HG03064 (cell line): ENCODE measurements around the gene CCDC121.
"Not testable (repeated sequence)": the region's sequence is repeated elsewhere in the genome, so short reads cannot be mapped to it uniquely, and the experiment has no call there.

Source experiments
- ATAC-seq: cut with Tn5 transposase; IDR thresholded peaks from one replicate; pipeline ENCODE4 v1.9.1; 2021; ENCODE audit warnings: low read depth; ENCODE audit not compliant: unreplicated experiment

CCDC121 gene

GRCh38 chr2:27638037-27638637 lies 9.3 kb upstream of the CCDC121 start:
- no peak for ATAC-seq

- no peak for ATAC-seq
Measured at GRCh38 chr2:27636766-27637165, 8.0 kb upstream of the CCDC121 start.

- no peak for ATAC-seq
Measured at GRCh38 chr2:27634291-27634690, 5.5 kb upstream of the CCDC121 start.

GRCh38 chr2:27630257-27630656 lies 1.4 kb upstream of the CCDC121 start:
- ATAC-seq: not testable (repeated sequence)

GRCh38 chr2:27627963-27628766 lies 647 bp downstream of the CCDC121 start:
- peak; percentile 14 for ATAC-seq

GRCh38 chr2:27626921-27627320 lies 1.9 kb downstream of the CCDC121 start:
- ATAC-seq: not testable (repeated sequence)

- not testable (repeated sequence) for ATAC-seq
Measured at GRCh38 chr2:27626323-27626722, 2.5 kb downstream of the CCDC121 start.

GRCh38 chr2:27624943-27625342 lies 3.9 kb downstream of the CCDC121 start:
- no peak for ATAC-seq

GRCh38 chr2:27622921-27623384 lies 5.9 kb downstream of the CCDC121 start:
- no peak for ATAC-seq

- ATAC-seq: no peak
Measured at GRCh38 chr2:27621524-27621923, 7.3 kb downstream of the CCDC121 start.

- ATAC-seq: no peak
Measured at GRCh38 chr2:27615316-27615715, 13.5 kb downstream of the CCDC121 start.

GRCh38 chr2:27613985-27614384 lies 14.8 kb downstream of the CCDC121 start:
- no peak for ATAC-seq

- no peak for ATAC-seq
Measured at GRCh38 chr2:27606611-27607010, 22.2 kb downstream of the CCDC121 start.

- ATAC-seq: no peak
Measured at GRCh38 chr2:27596627-27597026, 32.2 kb downstream of the CCDC121 start.

- ATAC-seq: not testable (repeated sequence)
Measured at GRCh38 chr2:27595412-27595811, 33.4 kb downstream of the CCDC121 start.

- not testable (repeated sequence) for ATAC-seq
Measured at GRCh38 chr2:27594020-27594703, 34.6 kb downstream of the CCDC121 start.

GRCh38 chr2:27593240-27593639 lies 35.6 kb downstream of the CCDC121 start:
- ATAC-seq: no peak

- ATAC-seq: no peak
Measured at GRCh38 chr2:27591745-27592144, 37.1 kb downstream of the CCDC121 start.

- ATAC-seq: no peak
Measured at GRCh38 chr2:27588308-27588707, 40.5 kb downstream of the CCDC121 start.

- no peak for ATAC-seq
Measured at GRCh38 chr2:27587025-27587424, 41.8 kb downstream of the CCDC121 start.

GRCh38 chr2:27584597-27584996 lies 44.2 kb downstream of the CCDC121 start:
- no peak for ATAC-seq
